Bronchial epithelial cell (primary cell): ENCODE measurements around the gene CMTM4. TPM values are rescaled to one million over a fixed set of nuclear protein-coding genes. Genes with fewer than 3 reads are reported as not detected.
"Not testable (repeated sequence)": the region's sequence is repeated elsewhere in the genome, so short reads cannot be mapped to it uniquely, and the experiment has no call there.

Experiments
- DNase-seq: peaks from one replicate; pipeline ENCODE4 v3.0.0-alpha.2; 2010; ENCODE audit warnings: low read depth
- FAIRE-seq: peaks from 2 replicates; lab custom pipeline; 2011; peaks lifted over from hg19 to GRCh38; lab: Jason Lieb, UNC
- H3K27me3 ChIP-seq: 2 replicates; pipeline ENCODE4 v1.5.1; 2011; ENCODE audit warnings: low read length; ENCODE audit not compliant: control insufficient read depth, insufficient read depth
- H3K36me3 ChIP-seq: 2 replicates; pipeline ENCODE4 v1.5.1; 2011; ENCODE audit warnings: low read length; ENCODE audit not compliant: control insufficient read depth, insufficient read depth
- H3K4me3 ChIP-seq: 2 replicates; pipeline ENCODE4 v1.5.1; 2011; ENCODE audit warnings: mild to moderate bottlenecking, low read depth, low read length, control low read depth
- total RNA-seq: library from RNA; depleted of rRNA; stranded (reverse); fragments of >200 nt; gene quantifications from 2 replicates; pipeline ENCODE4 v1.2.1, GENCODE V29; 2014
- TF ChIP-seq, protein P1 (sequence below): IDR thresholded peaks from 2 replicates; pipeline ENCODE4 v1.5.1; 2011; ENCODE audit warnings: mild to moderate bottlenecking, moderate library complexity, low read length, control low read depth, inconsistent platforms; ENCODE audit not compliant: insufficient read depth, severe bottlenecking

CMTM4 gene
- total RNA-seq, 1 donor from 2014 or later = 83.2 TPM

DNA sequence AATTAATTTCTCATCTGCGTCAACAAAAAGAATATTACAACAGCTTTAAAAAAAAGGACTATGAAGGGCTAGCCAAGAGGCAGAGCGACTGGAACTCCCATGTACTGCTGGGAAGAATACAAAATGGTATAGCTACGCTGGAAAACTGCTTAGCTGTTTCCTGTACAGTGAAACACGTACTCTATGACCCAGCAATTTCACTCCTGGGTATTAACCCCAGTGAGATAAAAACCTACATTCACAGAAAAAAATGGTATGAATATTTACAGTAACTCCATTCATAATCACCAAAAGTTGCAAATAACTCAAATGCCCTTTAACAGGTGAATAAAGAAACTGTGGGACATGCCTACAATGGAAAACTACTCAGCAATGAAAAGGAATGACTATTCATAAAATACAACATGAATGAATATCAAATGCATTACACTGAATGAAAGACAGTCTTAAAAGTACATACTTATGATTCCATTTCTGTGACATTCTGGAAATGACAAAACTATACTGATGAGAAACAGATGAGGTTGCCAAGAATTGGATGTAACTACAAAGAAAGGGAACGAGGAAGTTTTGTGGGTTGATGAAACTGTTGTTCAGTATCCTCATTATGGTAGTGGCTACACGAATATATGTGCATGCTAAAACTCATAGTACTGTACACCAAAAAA, 27.6 kb downstream of the CMTM4 start:
- no peaks in the 10 kb centered on the region for H3K27me3 ChIP-seq
- no peak for FAIRE-seq
- DNase-seq = no peak

DNA sequence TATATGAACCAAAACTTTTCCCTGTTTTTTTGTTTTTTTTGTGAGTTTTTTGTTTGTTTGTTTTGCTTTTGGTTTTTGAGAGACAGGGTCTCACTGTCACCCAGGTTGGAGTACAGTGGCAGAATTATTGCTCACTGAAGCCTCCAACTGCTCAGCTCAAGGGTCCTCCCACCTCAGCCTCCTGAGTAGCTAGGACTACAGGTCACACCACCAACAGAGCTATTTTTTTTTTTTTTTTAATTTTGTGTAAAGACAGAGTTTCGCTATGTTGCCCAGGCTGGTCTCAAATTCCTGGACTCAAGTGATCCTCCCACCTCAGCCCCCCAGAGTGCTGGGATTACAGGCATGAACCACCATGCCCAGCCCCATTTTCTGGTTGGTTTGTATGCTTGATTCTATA, 28.6 kb downstream of the CMTM4 start:
- H3K36me3 ChIP-seq = no peaks in the 10 kb centered on the region
- no peak for FAIRE-seq
- no peak for DNase-seq
- H3K27me3 ChIP-seq = no peaks in the 10 kb centered on the region
- no peak overlapping the region for H3K4me3 ChIP-seq
- TF ChIP-seq, protein P1, sequence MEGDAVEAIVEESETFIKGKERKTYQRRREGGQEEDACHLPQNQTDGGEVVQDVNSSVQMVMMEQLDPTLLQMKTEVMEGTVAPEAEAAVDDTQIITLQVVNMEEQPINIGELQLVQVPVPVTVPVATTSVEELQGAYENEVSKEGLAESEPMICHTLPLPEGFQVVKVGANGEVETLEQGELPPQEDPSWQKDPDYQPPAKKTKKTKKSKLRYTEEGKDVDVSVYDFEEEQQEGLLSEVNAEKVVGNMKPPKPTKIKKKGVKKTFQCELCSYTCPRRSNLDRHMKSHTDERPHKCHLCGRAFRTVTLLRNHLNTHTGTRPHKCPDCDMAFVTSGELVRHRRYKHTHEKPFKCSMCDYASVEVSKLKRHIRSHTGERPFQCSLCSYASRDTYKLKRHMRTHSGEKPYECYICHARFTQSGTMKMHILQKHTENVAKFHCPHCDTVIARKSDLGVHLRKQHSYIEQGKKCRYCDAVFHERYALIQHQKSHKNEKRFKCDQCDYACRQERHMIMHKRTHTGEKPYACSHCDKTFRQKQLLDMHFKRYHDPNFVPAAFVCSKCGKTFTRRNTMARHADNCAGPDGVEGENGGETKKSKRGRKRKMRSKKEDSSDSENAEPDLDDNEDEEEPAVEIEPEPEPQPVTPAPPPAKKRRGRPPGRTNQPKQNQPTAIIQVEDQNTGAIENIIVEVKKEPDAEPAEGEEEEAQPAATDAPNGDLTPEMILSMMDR = no peak

More for the DNA sequence above, 27.6 kb downstream of the CMTM4 start:
- H3K4me3 ChIP-seq = no peak overlapping the region
- H3K36me3 ChIP-seq = no peaks in the 10 kb centered on the region
- TF ChIP-seq, protein P1 = no peak

DNA sequence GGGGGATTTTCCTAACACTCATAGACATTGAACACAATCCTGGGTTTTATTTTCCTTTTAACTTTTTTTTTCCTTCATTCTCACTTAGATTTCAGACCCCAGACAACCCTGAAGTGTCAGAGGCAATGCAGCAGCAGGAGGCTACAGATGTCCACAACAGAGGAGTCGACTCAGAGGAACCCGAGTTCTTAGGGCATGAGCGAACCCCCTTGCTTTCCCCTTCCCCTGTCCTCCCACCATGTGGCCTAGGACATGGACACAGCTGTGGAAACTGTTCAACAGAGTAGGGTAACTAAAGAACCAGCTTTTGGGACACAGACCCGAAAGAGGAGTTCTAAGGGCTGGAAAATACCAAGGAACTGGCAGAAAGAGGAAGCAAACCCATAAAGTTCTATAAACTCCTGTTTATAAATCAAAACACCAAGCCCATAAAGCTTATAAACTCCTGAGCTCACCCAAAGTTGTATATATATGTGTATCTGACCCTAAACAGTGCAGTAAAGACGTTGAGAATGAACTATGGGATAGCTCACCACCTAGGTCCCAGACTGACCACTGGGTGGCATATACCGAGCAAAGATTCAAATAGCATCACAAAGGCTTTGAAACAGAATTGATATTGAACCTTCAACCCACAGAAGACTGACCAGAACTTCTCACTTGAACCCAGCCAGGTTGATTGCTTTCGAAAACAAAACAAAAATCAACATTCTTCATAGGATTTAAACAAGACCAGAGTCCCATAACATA, 33.9 kb downstream of the CMTM4 start:
- TF ChIP-seq, protein P1 = peak; percentile 45
- FAIRE-seq (no peak), DNase-seq (peak; percentile 40)
- no peaks in the 10 kb centered on the region for H3K36me3 ChIP-seq
- no peak overlapping the region for H3K4me3 ChIP-seq
- H3K27me3 ChIP-seq = no peaks in the 10 kb centered on the region

DNA sequence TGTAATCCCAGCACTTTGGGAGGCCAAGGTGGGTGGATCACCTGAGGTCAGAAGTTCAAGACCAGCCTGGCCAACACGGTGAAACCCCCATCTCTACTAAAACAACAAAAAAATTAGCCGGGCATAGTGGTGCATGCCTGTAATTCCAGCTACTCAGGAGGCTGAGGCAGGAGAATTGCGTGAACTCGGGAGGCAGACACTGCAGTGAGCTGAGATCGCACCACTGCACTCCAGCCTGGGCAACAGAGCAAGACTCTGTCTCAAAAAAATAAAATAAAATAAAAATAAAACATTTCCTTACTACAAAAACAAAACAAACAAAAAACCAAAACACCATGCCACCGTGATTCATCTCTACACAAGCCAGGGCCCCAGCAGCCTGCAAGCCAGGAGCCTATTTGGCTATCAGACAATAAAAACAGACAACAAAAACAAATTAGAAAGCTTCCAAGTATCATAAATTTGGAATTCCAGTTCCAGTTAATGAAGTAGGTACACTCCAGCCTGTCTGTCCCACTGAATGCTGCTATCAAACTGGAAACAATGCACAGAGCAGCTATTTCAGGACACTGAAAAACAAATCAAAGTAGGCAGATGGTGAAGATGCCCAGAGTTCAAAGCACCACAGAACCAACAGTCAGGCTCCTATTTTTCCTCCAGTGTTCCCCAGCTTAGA, 34.7 kb downstream of the CMTM4 start:
- DNase-seq, FAIRE-seq, H3K27me3 ChIP-seq, H3K4me3 ChIP-seq, H3K36me3 ChIP-seq: not testable (repeated sequence)

DNA sequence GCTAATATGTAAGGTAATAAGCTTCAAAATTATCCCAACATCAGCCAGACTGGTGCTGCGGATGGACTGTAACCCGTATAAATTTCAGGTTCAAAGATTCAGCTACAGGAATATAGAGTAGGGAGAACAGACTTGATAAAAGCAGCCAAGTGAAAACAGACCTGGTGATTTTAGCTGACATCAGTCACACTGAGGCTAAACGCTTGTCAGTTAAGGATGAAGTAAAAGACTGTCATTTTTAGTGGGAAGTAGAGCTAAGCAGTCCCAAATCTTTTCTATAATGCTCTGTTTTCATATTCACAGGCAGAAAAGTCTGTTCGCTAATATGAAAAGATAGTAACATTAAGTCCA, 35.4 kb downstream of the CMTM4 start:
- Histone ChIP-seq H3K4me3 (no peak overlapping the region), H3K36me3 (no peaks in the 10 kb centered on the region), H3K27me3 (no peaks in the 10 kb centered on the region)
- no peak for FAIRE-seq
- TF ChIP-seq, protein P1 = no peak
- no peak for DNase-seq
